Neural progenitor cell (in vitro differentiated cells): ENCODE data around the gene AHR. TPM values are rescaled to one million over a fixed set of nuclear protein-coding genes. Genes with fewer than 3 reads are reported as not detected.

Source experiments
- DNase-seq: peaks from one replicate; pipeline ENCODE4 v3.0.0-alpha.2; 2016; ENCODE audit warnings: low spot score
- H2AFZ ChIP-seq: fragments of 200-600 bp; sonication (generic); replicated peaks from 2 replicates; pipeline ENCODE4 v1.6.1; 2016; ENCODE audit warnings: antibody characterized with exemption
- H3F3A ChIP-seq: fragments of 200-600 bp; sonication (generic); 2 replicates; pipeline ENCODE4 v1.6.1; 2016; ENCODE audit warnings: antibody characterized with exemption, low read depth
- H3K27ac ChIP-seq: fragments of 200-600 bp; sonication (generic); 2 replicates; pipeline ENCODE4 v1.5.1; 2016; ENCODE audit warnings: mild to moderate bottlenecking
- H3K27me3 ChIP-seq: fragments of 200-600 bp; sonication (generic); 2 replicates; pipeline ENCODE4 v1.6.1; 2016; ENCODE audit warnings: mild to moderate bottlenecking, moderate library complexity
- H3K36me3 ChIP-seq: fragments of 200-600 bp; sonication (generic); 2 replicates; pipeline ENCODE4 v1.5.1; 2016
- H3K4me1 ChIP-seq: fragments of 200-600 bp; sonication (generic); 2 replicates; pipeline ENCODE4 v1.6.1; 2016; ENCODE audit warnings: mixed run types
- H3K4me2 ChIP-seq: fragments of 200-600 bp; sonication (generic); 2 replicates; pipeline ENCODE4 v1.6.1; 2016
- H3K4me3 ChIP-seq: fragments of 200-600 bp; sonication (generic); 2 replicates; pipeline ENCODE4 v1.5.1; 2016
- H3K79me2 ChIP-seq: fragments of 200-600 bp; sonication (generic); 2 replicates; pipeline ENCODE4 v1.6.1; 2016; ENCODE audit warnings: low read depth
- H3K9ac ChIP-seq: fragments of 200-600 bp; sonication (generic); 2 replicates; pipeline ENCODE4 v1.6.1; 2016
- H3K9me3 ChIP-seq: fragments of 200-600 bp; sonication (generic); 2 replicates; pipeline ENCODE4 v1.5.1; 2016; ENCODE audit warnings: low read depth
- H4K20me1 ChIP-seq: fragments of 200-600 bp; sonication (generic); 2 replicates; pipeline ENCODE4 v1.6.1; 2016; ENCODE audit warnings: low read depth
- H3K27ac Mint-ChIP-seq: 3 replicates; pipeline ENCODE4 v1.8.0; 2021; ENCODE audit warnings: mixed read lengths
- H3K27me3 Mint-ChIP-seq: 2 replicates; pipeline ENCODE4 v1.8.0; 2022; ENCODE audit warnings: low read depth, mild to moderate bottlenecking, inconsistent platforms, moderate library complexity, mixed read lengths; ENCODE audit not compliant: insufficient read depth
- H3K36me3 Mint-ChIP-seq: 3 replicates; pipeline ENCODE4 v1.8.0; 2021; ENCODE audit warnings: mixed read lengths
- H3K4me1 Mint-ChIP-seq: 3 replicates; pipeline ENCODE4 v1.8.0; 2021; ENCODE audit warnings: mixed read lengths
- H3K4me3 Mint-ChIP-seq: 3 replicates; pipeline ENCODE4 v1.8.0; 2021; ENCODE audit warnings: mild to moderate bottlenecking, moderate library complexity, mixed read lengths
- H3K9me3 Mint-ChIP-seq: 3 replicates; pipeline ENCODE4 v1.8.0; 2020; ENCODE audit warnings: mixed read lengths
- EZH2 ChIP-seq: fragments of 200-600 bp; sonication (generic); IDR thresholded peaks from 2 replicates; pipeline ENCODE4 v1.6.1; 2017; ENCODE audit warnings: antibody characterized with exemption, mild to moderate bottlenecking, moderate library complexity
- EZH2phosphoT487 ChIP-seq: fragments of 200-600 bp; sonication (generic); IDR thresholded peaks from 2 replicates; pipeline ENCODE4 v1.6.1; 2017; ENCODE audit warnings: antibody characterized with exemption
- total RNA-seq: library from RNA; depleted of rRNA; stranded (reverse); fragments of >200 nt; gene quantifications from 2 replicates; pipeline ENCODE4 v1.2.3, GENCODE V29; 2015; ENCODE audit warnings: low replicate concordance
- TF ChIP-seq, protein P1 (sequence below): fragments of 200-600 bp; sonication (generic); IDR thresholded peaks from 2 replicates; pipeline ENCODE4 v1.5.1; 2017; ENCODE audit warnings: antibody characterized with exemption, mild to moderate bottlenecking

The AHR gene
- total RNA-seq, 1 donor from 2014 or later: 5.7 TPM

DNA sequence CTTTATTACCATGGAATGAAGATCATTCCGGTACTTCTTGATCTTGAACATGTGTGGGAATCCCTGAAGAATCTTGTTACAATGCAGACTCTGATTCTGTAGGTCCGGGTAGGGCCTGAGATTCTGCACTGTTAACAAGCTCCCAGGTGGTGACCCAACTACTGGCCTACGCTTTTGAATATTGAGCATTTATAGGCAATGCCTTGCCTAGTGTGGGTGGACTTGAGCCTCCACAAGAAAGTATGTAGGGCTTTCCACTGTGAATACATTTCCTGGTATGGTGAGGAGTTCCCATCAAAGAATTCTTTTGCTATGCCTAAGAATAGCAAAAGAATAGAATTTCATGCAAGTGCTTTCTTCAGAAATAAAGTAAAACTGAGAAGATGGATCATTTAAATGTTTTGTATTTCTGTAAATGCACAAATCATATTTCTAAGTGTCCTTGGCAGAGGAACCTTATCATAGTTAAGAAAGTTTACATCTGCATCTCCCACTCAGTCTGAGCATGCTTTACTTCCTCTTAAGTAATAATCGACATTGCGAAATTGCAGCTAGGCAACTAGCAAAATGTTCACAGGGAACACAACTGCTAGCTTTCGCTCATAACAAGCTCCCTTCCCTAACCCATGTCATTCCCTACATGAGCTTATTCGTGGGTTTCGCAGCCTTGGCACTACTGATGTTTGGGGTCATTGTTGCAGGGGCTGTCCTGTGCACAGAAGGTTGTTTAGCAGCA lies 71.4 kb downstream of the AHR start:
- no peak for DNase-seq
- no peak overlapping the region for H2AFZ ChIP-seq
- H3K4me3 Mint-ChIP-seq: no peak overlapping the region
- H3K4me1 Mint-ChIP-seq: peaks cover 3% of the 10 kb centered on the region
- H3K36me3 Mint-ChIP-seq: no peaks in the 10 kb centered on the region
- peaks cover 2% of the 10 kb centered on the region for H3K27me3 Mint-ChIP-seq
- H3K27ac Mint-ChIP-seq: no peak overlapping the region
- H4K20me1 ChIP-seq: no peaks in the 10 kb centered on the region
- no peak overlapping the region for H3K27ac ChIP-seq
- H3K79me2 ChIP-seq: no peaks in the 10 kb centered on the region
- no peak overlapping the region for H3K9ac ChIP-seq
- no peaks in the 10 kb centered on the region for H3K4me1 ChIP-seq
- no peaks in the 10 kb centered on the region for H3K27me3 ChIP-seq
- no peak overlapping the region for H3K4me3 ChIP-seq
- no peak overlapping the region for H3K4me2 ChIP-seq
- no peak for TF ChIP-seq EZH2phosphoT487
- no peak for TF ChIP-seq EZH2
- TF ChIP-seq, protein P1, sequence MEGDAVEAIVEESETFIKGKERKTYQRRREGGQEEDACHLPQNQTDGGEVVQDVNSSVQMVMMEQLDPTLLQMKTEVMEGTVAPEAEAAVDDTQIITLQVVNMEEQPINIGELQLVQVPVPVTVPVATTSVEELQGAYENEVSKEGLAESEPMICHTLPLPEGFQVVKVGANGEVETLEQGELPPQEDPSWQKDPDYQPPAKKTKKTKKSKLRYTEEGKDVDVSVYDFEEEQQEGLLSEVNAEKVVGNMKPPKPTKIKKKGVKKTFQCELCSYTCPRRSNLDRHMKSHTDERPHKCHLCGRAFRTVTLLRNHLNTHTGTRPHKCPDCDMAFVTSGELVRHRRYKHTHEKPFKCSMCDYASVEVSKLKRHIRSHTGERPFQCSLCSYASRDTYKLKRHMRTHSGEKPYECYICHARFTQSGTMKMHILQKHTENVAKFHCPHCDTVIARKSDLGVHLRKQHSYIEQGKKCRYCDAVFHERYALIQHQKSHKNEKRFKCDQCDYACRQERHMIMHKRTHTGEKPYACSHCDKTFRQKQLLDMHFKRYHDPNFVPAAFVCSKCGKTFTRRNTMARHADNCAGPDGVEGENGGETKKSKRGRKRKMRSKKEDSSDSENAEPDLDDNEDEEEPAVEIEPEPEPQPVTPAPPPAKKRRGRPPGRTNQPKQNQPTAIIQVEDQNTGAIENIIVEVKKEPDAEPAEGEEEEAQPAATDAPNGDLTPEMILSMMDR: no peak
- H3K9me3 ChIP-seq: no peaks in the 10 kb centered on the region
- no peaks in the 10 kb centered on the region for H3K36me3 ChIP-seq
- no peaks in the 10 kb centered on the region for H3K9me3 Mint-ChIP-seq
- no peaks in the 10 kb centered on the region for H3F3A ChIP-seq

DNA sequence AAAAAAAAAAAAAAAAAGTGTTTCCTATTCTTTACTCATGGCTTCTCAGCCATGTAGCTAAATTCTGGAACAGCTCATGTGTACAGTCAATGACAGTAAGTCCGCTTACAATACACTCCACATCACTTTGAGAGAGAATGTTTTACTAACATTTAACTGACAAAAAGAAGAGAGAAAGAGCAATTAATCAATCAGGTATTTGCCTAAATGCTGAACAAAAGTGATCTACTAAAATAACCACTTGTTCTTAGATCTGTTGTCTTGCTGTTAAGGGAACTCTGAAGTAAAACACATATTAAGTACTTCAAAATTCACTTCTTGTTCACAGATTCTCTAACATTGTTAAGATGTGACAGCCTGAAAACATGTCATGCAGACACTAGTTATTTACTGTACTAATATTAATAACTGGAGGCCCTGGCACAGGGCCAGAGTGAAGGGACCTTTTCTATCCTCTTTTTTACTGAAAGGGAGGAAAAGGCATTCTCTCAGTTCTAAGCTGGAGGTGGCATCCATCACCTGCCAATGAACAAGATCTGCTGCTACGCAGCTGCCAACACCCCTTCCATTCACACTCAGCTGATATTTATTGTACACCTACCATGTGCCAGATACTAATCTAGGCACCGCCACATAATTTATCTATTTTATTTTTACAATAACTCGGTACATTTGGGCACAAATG lies 72.6 kb downstream of the AHR start:
- no peaks in the 10 kb centered on the region for H3K79me2 ChIP-seq
- Mint-ChIP-seq H3K4me1 (peaks cover 3% of the 10 kb centered on the region), H3K36me3 (no peaks in the 10 kb centered on the region), H3K27me3 (peaks cover 2% of the 10 kb centered on the region), H3K27ac (no peak overlapping the region), H3K4me3 (no peak overlapping the region), H3K9me3 (no peaks in the 10 kb centered on the region)
- H3K27ac ChIP-seq: no peak overlapping the region
- no peak for TF ChIP-seq EZH2
- no peaks in the 10 kb centered on the region for H3K36me3 ChIP-seq
- no peak overlapping the region for H3K9ac ChIP-seq
- no peaks in the 10 kb centered on the region for H3K9me3 ChIP-seq
- no peak for DNase-seq
- no peaks in the 10 kb centered on the region for H3K4me1 ChIP-seq
- H3K4me2 ChIP-seq: no peak overlapping the region
- no peaks in the 10 kb centered on the region for H4K20me1 ChIP-seq
- H3F3A ChIP-seq: no peaks in the 10 kb centered on the region
- H2AFZ ChIP-seq: no peak overlapping the region
- no peaks in the 10 kb centered on the region for H3K27me3 ChIP-seq
- H3K4me3 ChIP-seq: no peak overlapping the region

DNA sequence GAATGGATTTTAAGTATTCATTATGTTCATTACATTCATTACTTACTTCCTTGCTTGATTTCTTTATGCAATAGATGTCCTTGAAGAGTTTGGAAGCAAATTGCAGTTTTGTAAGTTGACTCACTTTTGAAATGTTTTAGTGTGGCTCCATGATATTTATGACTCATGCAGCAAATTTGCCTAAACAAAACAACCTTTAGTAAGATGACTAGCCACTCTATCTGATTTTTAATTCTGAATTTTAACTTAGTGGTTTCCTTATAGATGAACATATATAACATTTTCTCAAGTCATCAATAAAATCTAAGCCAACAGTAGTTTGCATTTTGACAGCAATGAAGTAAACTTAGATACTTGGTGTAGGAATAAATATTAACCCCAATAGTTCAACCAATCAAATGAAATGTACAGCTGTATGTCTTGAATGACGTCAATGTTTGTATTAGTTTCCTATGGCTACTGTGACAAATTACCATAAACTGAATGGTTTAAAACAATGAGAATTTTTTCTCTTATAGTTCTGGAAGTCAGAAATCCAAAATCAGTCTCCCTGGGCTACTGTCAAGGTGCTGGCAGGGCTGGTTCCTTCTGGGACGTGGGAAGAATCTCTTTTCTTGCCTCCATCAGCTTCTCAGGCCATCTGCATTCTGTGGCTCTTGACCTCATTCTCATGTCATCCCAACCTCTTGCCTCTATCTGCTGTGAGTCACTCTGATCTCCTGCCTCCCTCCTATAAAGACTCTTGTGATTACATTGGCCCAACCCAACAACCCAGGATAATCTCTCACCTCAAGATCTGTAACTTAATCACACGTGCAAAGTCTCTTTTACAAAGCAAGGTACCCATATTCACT lies 73.4 kb downstream of the AHR start:
- Mint-ChIP-seq H3K4me1 (peaks cover 3% of the 10 kb centered on the region), H3K36me3 (no peaks in the 10 kb centered on the region), H3K27ac (no peak overlapping the region), H3K4me3 (no peak overlapping the region), H3K27me3 (peaks cover 2% of the 10 kb centered on the region), H3K9me3 (no peaks in the 10 kb centered on the region)
- H3K9ac ChIP-seq: no peak overlapping the region
- no peaks in the 10 kb centered on the region for H4K20me1 ChIP-seq
- H3K4me3 ChIP-seq: no peak overlapping the region
- TF ChIP-seq, protein P1: no peak
- TF ChIP-seq EZH2phosphoT487: no peak
- TF ChIP-seq EZH2: no peak
- H3F3A ChIP-seq: no peaks in the 10 kb centered on the region
- no peaks in the 10 kb centered on the region for H3K27me3 ChIP-seq
- H3K79me2 ChIP-seq: no peaks in the 10 kb centered on the region
- no peaks in the 10 kb centered on the region for H3K9me3 ChIP-seq
- no peaks in the 10 kb centered on the region for H3K4me1 ChIP-seq
- no peaks in the 10 kb centered on the region for H3K36me3 ChIP-seq
- H3K27ac ChIP-seq: no peak overlapping the region
- no peak overlapping the region for H3K4me2 ChIP-seq
- H2AFZ ChIP-seq: no peak overlapping the region
- no peak for DNase-seq
